Measurements from ENCODE around the gene PCDHGB3. TPM values are rescaled to one million over a fixed set of nuclear protein-coding genes. Genes with fewer than 3 reads are reported as not detected.
"Not testable (repeated sequence)": the region's sequence is repeated elsewhere in the genome, so short reads cannot be mapped to it uniquely, and the experiment has no call there.

Gene PCDHGB3
- total and polyA plus RNA-seq, 2 donors (not counting 1 experiment from before 2014, with no cell fraction given), result 0.52 to 3.8 TPM

- H3K36me3 ChIP-seq (replicated peaks in 1 of 2; ENCODE audit: control extremely low read depth in 1 of 2, control insufficient read depth in 1 of 2, extremely low read depth in 1 of 2, insufficient read depth in 2 of 2, low read length in 1 of 2), result no peaks in the 10 kb centered on the region
- Mint-ChIP-seq H3K4me3 (peak overlapping the region; percentile 41), H3K27ac (no peak overlapping the region), H3K27me3 (peaks cover 56% of the 10 kb centered on the region), H3K4me1 (no peaks in the 10 kb centered on the region), H3K9me3 (ENCODE audit: insufficient read depth) (peaks cover 5% of the 10 kb centered on the region)
- ChIA-PET CTCF (interaction anchor here (1.6 to 1.7 kb wide), 2 partner anchors 15 to 24 kb away, joined by 5 read pairs; partner anchors contain the start of genes PCDHGA1 and TAF7), POLR2A (no interaction called here)
- peaks cover 0 to 5% of the 10 kb centered on the region in 2 donors for H3K4me1 ChIP-seq (ENCODE audit: control insufficient read depth in 2 of 2, insufficient read depth in 2 of 2, low read length in 2 of 2)
- H2AFZ ChIP-seq (ENCODE audit: insufficient read depth, low read depth, low read length, poor library complexity, severe bottlenecking), result no peak overlapping the region
- TF ChIP-seq CTCF (IDR thresholded peaks at IDR 0.05) (peak; percentile 4), EZH2 (IDR thresholded peaks at IDR 0.05; ENCODE audit: borderline replicate concordance, insufficient read depth, low read depth, low read length, poor library complexity, severe bottlenecking) (no peak)
- ATAC-seq (ENCODE audit: low read depth) (no peak), DNase-seq (no peak)
- no peak overlapping the region for H3K27ac ChIP-seq (ENCODE audit: low read length in 2 of 2)
- peaks cover 0 to 55% (median 38%) of the 10 kb centered on the region in 3 donors for H3K9me3 ChIP-seq (ENCODE audit: control extremely low read depth in 1 of 3, control insufficient read depth in 2 of 3, insufficient read depth in 1 of 3, low read length in 2 of 3)
- no peak overlapping the region for H3K9ac ChIP-seq (ENCODE audit: low read length)
- peaks cover 0 to 54% (median 27%) of the 10 kb centered on the region in 4 experiments for H3K27me3 ChIP-seq (replicated peaks in 1 of 4; ENCODE audit: control extremely low read depth in 1 of 4, control insufficient read depth in 3 of 4, insufficient read depth in 4 of 4, low read length in 3 of 4)
- intact Hi-C loops (cut with micrococcal nuclease), result no loop called here
- H4K20me1 ChIP-seq (ENCODE audit: control insufficient read depth, insufficient read depth, low read length, poor library complexity, severe bottlenecking), result no peaks in the 10 kb centered on the region
- peak overlapping the region; percentile 5 for H3K4me2 ChIP-seq (replicated peaks; ENCODE audit: low read depth, low read length, poor library complexity, severe bottlenecking)
- H3K4me3 ChIP-seq (ENCODE audit: control extremely low read depth in 1 of 5, extremely low read depth in 1 of 5, insufficient read depth in 1 of 5, low read depth in 2 of 5, low read length in 4 of 5), result no peak overlapping the region
- 42% methylated on average over 26 of the region's 31 CpGs for WGBS (ENCODE audit: insufficient coverage)
- H3K79me2 ChIP-seq (ENCODE audit: control insufficient read depth, insufficient read depth, low read length), result no peaks in the 10 kb centered on the region
These were observed 26.0 kb upstream of the PCDHGB3 start for GRCh38 chr5:141343953-141344463.

DNA sequence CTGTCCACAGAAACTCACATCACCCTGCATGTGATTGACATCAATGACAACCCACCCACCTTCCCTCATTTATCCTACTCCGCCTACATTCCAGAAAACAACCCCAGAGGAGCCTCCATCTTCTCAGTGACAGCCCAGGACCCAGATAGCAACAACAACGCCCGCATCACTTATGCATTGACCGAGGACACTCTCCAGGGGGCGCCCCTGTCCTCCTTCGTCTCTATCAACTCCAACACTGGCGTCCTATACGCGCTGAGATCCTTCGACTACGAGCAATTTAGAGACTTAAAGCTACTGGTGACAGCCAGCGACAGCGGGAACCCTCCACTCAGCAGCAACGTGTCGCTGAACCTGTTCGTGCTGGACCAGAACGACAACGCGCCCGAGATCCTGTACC is 24.7 kb upstream of the PCDHGB3 start:
- ChIA-PET CTCF (no interaction called here), POLR2A (no interaction called here)
- Histone ChIP-seq H3K9me3 (ENCODE audit: control extremely low read depth in 1 of 3, control insufficient read depth in 2 of 3, insufficient read depth in 1 of 3, low read length in 2 of 3) (peaks cover 0 to 50% (median 33%) of the 10 kb centered on the region in 3 donors), H3K36me3 (replicated peaks in 1 of 2; ENCODE audit: control extremely low read depth in 1 of 2, control insufficient read depth in 1 of 2, extremely low read depth in 1 of 2, insufficient read depth in 2 of 2, low read length in 1 of 2) (no peaks in the 10 kb centered on the region), H2AFZ (ENCODE audit: insufficient read depth, low read depth, low read length, poor library complexity, severe bottlenecking) (no peak overlapping the region), H3K9ac (ENCODE audit: low read length) (no peak overlapping the region), H4K20me1 (ENCODE audit: control insufficient read depth, insufficient read depth, low read length, poor library complexity, severe bottlenecking) (no peaks in the 10 kb centered on the region), H3K27ac (ENCODE audit: low read length in 2 of 2) (no peak overlapping the region), H3K79me2 (ENCODE audit: control insufficient read depth, insufficient read depth, low read length) (no peaks in the 10 kb centered on the region), H3K4me1 (ENCODE audit: control insufficient read depth in 2 of 2, insufficient read depth in 2 of 2, low read length in 2 of 2) (peaks cover 0 to 5% of the 10 kb centered on the region in 2 donors), H3K4me2 (replicated peaks; ENCODE audit: low read depth, low read length, poor library complexity, severe bottlenecking) (no peak overlapping the region), H3K27me3 (replicated peaks in 1 of 4; ENCODE audit: control extremely low read depth in 1 of 4, control insufficient read depth in 3 of 4, insufficient read depth in 4 of 4, low read length in 3 of 4) (peaks cover 0 to 51% (median 25%) of the 10 kb centered on the region in 4 experiments), H3K4me3 (ENCODE audit: control extremely low read depth in 1 of 5, extremely low read depth in 1 of 5, insufficient read depth in 1 of 5, low read depth in 2 of 5, low read length in 4 of 5) (no peak overlapping the region)
- Mint-ChIP-seq H3K27ac (no peak overlapping the region), H3K27me3 (peaks cover 61% of the 10 kb centered on the region), H3K4me3 (no peak overlapping the region), H3K4me1 (peaks cover 3% of the 10 kb centered on the region), H3K9me3 (ENCODE audit: insufficient read depth) (peaks cover 5% of the 10 kb centered on the region)
- 47% methylated on average over 16 of the region's 20 CpGs for WGBS (ENCODE audit: insufficient coverage)
- intact Hi-C loops (cut with micrococcal nuclease), result no loop called here
- ATAC-seq (ENCODE audit: low read depth), result no peak
- no peak for TF ChIP-seq CTCF (IDR thresholded peaks at IDR 0.05)
- no peak for TF ChIP-seq EZH2 (IDR thresholded peaks at IDR 0.05; ENCODE audit: borderline replicate concordance, insufficient read depth, low read depth, low read length, poor library complexity, severe bottlenecking)
- no peak for DNase-seq

- H3K9me3 Mint-ChIP-seq (ENCODE audit: insufficient read depth); H2AFZ ChIP-seq (ENCODE audit: insufficient read depth, low read depth, low read length, poor library complexity, severe bottlenecking); intact Hi-C loops (cut with micrococcal nuclease); H3K9ac ChIP-seq (ENCODE audit: low read length); H3K4me1 Mint-ChIP-seq; CTCF ChIA-PET; H3K4me3 ChIP-seq (ENCODE audit: control extremely low read depth in 1 of 5, extremely low read depth in 1 of 5, insufficient read depth in 1 of 5, low read depth in 2 of 5, low read length in 4 of 5); H3K4me1 ChIP-seq (ENCODE audit: control insufficient read depth in 2 of 2, insufficient read depth in 2 of 2, low read length in 2 of 2); H3K4me3 Mint-ChIP-seq; H3K27ac Mint-ChIP-seq; H3K4me2 ChIP-seq (replicated peaks; ENCODE audit: low read depth, low read length, poor library complexity, severe bottlenecking); H3K27ac ChIP-seq (ENCODE audit: low read length in 2 of 2); POLR2A ChIA-PET; H3K79me2 ChIP-seq (ENCODE audit: control insufficient read depth, insufficient read depth, low read length); H3K36me3 ChIP-seq (replicated peaks in 1 of 2; ENCODE audit: control extremely low read depth in 1 of 2, control insufficient read depth in 1 of 2, extremely low read depth in 1 of 2, insufficient read depth in 2 of 2, low read length in 1 of 2); ATAC-seq (ENCODE audit: low read depth); DNase-seq; H4K20me1 ChIP-seq (ENCODE audit: control insufficient read depth, insufficient read depth, low read length, poor library complexity, severe bottlenecking): not testable (repeated sequence)
- 31% methylated on average over 7 of the region's 35 CpGs for WGBS (ENCODE audit: insufficient coverage)
- H3K27me3 ChIP-seq (replicated peaks in 1 of 4; ENCODE audit: control extremely low read depth in 1 of 4, control insufficient read depth in 3 of 4, insufficient read depth in 4 of 4, low read length in 3 of 4), result peaks cover 0 to 55% (median 31%) of the 10 kb centered on the region in 4 experiments
- H3K9me3 ChIP-seq (ENCODE audit: control extremely low read depth in 1 of 3, control insufficient read depth in 2 of 3, insufficient read depth in 1 of 3, low read length in 2 of 3), result peaks cover 2 to 49% (median 34%) of the 10 kb centered on the region in 3 donors
- peaks cover 67% of the 10 kb centered on the region for H3K27me3 Mint-ChIP-seq
These were observed 24.0 kb upstream of the PCDHGB3 start for GRCh38 chr5:141346017-141346416.
